ENCODE measurements around the gene TGFBR3.

GRCh38 chr1:91913018-91913417 is 27.1 kb upstream of the TGFBR3 start:
- TF ChIP-seq POLR2A (IDR thresholded peaks at IDR 0.05) (no peak), EP300 (IDR thresholded peaks at IDR 0.05) (no peak)
- TF ChIP-seq, protein P1, sequence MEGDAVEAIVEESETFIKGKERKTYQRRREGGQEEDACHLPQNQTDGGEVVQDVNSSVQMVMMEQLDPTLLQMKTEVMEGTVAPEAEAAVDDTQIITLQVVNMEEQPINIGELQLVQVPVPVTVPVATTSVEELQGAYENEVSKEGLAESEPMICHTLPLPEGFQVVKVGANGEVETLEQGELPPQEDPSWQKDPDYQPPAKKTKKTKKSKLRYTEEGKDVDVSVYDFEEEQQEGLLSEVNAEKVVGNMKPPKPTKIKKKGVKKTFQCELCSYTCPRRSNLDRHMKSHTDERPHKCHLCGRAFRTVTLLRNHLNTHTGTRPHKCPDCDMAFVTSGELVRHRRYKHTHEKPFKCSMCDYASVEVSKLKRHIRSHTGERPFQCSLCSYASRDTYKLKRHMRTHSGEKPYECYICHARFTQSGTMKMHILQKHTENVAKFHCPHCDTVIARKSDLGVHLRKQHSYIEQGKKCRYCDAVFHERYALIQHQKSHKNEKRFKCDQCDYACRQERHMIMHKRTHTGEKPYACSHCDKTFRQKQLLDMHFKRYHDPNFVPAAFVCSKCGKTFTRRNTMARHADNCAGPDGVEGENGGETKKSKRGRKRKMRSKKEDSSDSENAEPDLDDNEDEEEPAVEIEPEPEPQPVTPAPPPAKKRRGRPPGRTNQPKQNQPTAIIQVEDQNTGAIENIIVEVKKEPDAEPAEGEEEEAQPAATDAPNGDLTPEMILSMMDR (IDR thresholded peaks at IDR 0.05), result no peak
